Astrocyte (in vitro differentiated cells and primary cell): Measurements from ENCODE around the gene ERRFI1. TPM values are rescaled to one million over a fixed set of nuclear protein-coding genes. Genes with fewer than 3 reads are reported as not detected.

Source experiments
- DNase-seq: peaks from one replicate; pipeline ENCODE4 v3.0.0-alpha.2; 2010; ENCODE audit warnings: low read depth
- FAIRE-seq: peaks from 2 replicates; lab custom pipeline; 2011; peaks lifted over from hg19 to GRCh38; lab: Jason Lieb, UNC
- H2AFZ ChIP-seq: 2 replicates; pipeline ENCODE4 v1.6.0; 2012; ENCODE audit warnings: low read depth, low read length, inconsistent platforms
- H3K27ac ChIP-seq: 2 replicates; pipeline ENCODE4 v1.5.1; 2011; ENCODE audit warnings: low read depth, low read length, inconsistent platforms
- H3K27me3 ChIP-seq: 2 replicates; pipeline ENCODE4 v1.6.0; 2011; ENCODE audit warnings: low read length, inconsistent platforms; ENCODE audit not compliant: insufficient read depth
- H3K36me3 ChIP-seq: 2 replicates; pipeline ENCODE4 v1.5.1; 2011; ENCODE audit warnings: low read length, inconsistent platforms; ENCODE audit not compliant: insufficient read depth
- H3K4me1 ChIP-seq: 2 replicates; pipeline ENCODE4 v1.5.1; 2011; ENCODE audit warnings: low read length, inconsistent platforms; ENCODE audit not compliant: insufficient read depth
- H3K4me2 ChIP-seq: 2 replicates; pipeline ENCODE4 v1.6.0; 2012; ENCODE audit warnings: low read length, inconsistent platforms
- H3K4me3 ChIP-seq: 2 replicates; pipeline ENCODE4 v1.5.1; 2011; ENCODE audit warnings: low read depth, mild to moderate bottlenecking, low read length, inconsistent platforms; ENCODE audit not compliant: insufficient read depth
- H3K79me2 ChIP-seq: 2 replicates; pipeline ENCODE4 v1.6.0; 2012; ENCODE audit warnings: mild to moderate bottlenecking, low read length, inconsistent platforms; ENCODE audit not compliant: insufficient read depth
- H3K9ac ChIP-seq: 2 replicates; pipeline ENCODE4 v1.6.0; 2012; ENCODE audit warnings: mild to moderate bottlenecking, low read length, inconsistent platforms
- H3K9me3 ChIP-seq: 2 replicates; pipeline ENCODE4 v1.5.1; 2012; ENCODE audit warnings: low read depth, mild to moderate bottlenecking, low read length, inconsistent platforms; ENCODE audit not compliant: insufficient read depth
- H4K20me1 ChIP-seq: 2 replicates; pipeline ENCODE4 v1.6.0; 2012; ENCODE audit warnings: low read length, inconsistent platforms; ENCODE audit not compliant: insufficient read depth
- H3K27ac Mint-ChIP-seq: one replicate; pipeline ENCODE4 v1.8.0; 2021; ENCODE audit warnings: mild to moderate bottlenecking, mixed read lengths; ENCODE audit not compliant: unreplicated experiment
- H3K27me3 Mint-ChIP-seq: one replicate; pipeline ENCODE4 v1.8.0; 2021; ENCODE audit warnings: low read depth, mixed read lengths; ENCODE audit not compliant: unreplicated experiment
- H3K36me3 Mint-ChIP-seq: one replicate; pipeline ENCODE4 v1.8.0; 2021; ENCODE audit warnings: low read depth, mixed read lengths; ENCODE audit not compliant: unreplicated experiment
- H3K4me1 Mint-ChIP-seq: one replicate; pipeline ENCODE4 v1.8.0; 2021; ENCODE audit warnings: low read depth, mixed read lengths; ENCODE audit not compliant: unreplicated experiment
- H3K4me3 Mint-ChIP-seq: one replicate; pipeline ENCODE4 v1.8.0; 2021; ENCODE audit warnings: mild to moderate bottlenecking, moderate library complexity, mixed read lengths; ENCODE audit not compliant: unreplicated experiment
- H3K9me3 Mint-ChIP-seq: one replicate; pipeline ENCODE4 v1.8.0; 2021; ENCODE audit warnings: mild to moderate bottlenecking, mixed read lengths; ENCODE audit not compliant: unreplicated experiment
- CTCF ChIP-seq: IDR thresholded peaks from 2 replicates; pipeline ENCODE4 v1.5.1; 2011; ENCODE audit warnings: low read depth, mild to moderate bottlenecking, inconsistent platforms, low read length, moderate library complexity; ENCODE audit not compliant: insufficient read depth
- EZH2 ChIP-seq: IDR thresholded peaks from 2 replicates; pipeline ENCODE4 v1.6.1; 2012; ENCODE audit warnings: mild to moderate bottlenecking, low read length, inconsistent platforms; ENCODE audit not compliant: insufficient read depth
- total RNA-seq: library from RNA; stranded (reverse); gene quantifications from 2 replicates; pipeline ENCODE4 v1.2.1, GENCODE V29; 2021

Gene ERRFI1
- total RNA-seq, 1 donor from 2014 or later, result 81.5 TPM

DNA sequence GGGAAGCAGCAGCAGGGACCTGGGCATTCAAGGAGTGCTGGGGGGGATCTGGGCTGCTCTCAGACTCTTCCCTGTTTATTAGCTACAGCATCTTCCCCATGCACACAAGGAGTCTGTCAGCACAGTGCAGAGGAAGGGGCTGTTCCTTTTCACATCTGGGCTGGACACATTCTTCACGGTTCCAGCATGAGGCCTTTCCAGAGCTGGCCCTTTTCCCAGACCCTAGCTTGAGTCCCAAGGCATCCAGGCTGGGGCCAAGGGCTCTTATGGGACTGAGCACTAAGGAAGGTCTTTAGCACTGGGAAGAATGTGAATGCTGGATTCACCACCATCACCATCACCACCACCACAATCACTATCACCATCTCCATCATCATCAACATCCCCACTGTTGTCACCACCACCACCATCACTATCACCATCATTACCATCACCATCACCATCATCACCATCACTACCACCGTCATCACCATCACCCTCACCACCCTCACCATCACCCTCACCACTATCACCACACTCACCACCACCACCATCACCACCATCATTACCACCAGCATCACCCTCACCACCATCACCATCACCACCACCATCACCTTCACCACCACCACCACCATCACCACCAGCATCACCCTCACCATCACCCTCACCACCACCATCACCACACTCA, 36.2 kb downstream of the ERRFI1 start:
- no peak overlapping the region for H3K4me3 Mint-ChIP-seq
- no peaks in the 10 kb centered on the region for H3K9me3 ChIP-seq
- H4K20me1 ChIP-seq, result no peaks in the 10 kb centered on the region
- no peak overlapping the region for H3K9ac ChIP-seq
- H3K27me3 ChIP-seq, result no peaks in the 10 kb centered on the region
- H3K36me3 ChIP-seq, result peaks cover 5% of the 10 kb centered on the region
- peaks cover 10% of the 10 kb centered on the region for H3K4me1 ChIP-seq
- no peak overlapping the region for H2AFZ ChIP-seq
- FAIRE-seq, result no peak
- peaks cover 2% of the 10 kb centered on the region for H3K9me3 Mint-ChIP-seq
- no peak for DNase-seq
- H3K27ac Mint-ChIP-seq, result no peak overlapping the region
- no peak overlapping the region for H3K27ac ChIP-seq
- no peak overlapping the region for H3K4me2 ChIP-seq
- no peak overlapping the region for H3K4me3 ChIP-seq
- TF ChIP-seq CTCF, result no peak
- no peak for TF ChIP-seq EZH2
- no peaks in the 10 kb centered on the region for H3K27me3 Mint-ChIP-seq
- peaks cover 7% of the 10 kb centered on the region for H3K4me1 Mint-ChIP-seq
- H3K79me2 ChIP-seq, result no peaks in the 10 kb centered on the region
- H3K36me3 Mint-ChIP-seq, result peaks cover 10% of the 10 kb centered on the region

GRCh38 chr1:7988576-7988975, 37.5 kb downstream of the ERRFI1 start:
- TF ChIP-seq CTCF, result no peak
- no peak for TF ChIP-seq EZH2
- no peak overlapping the region for H3K4me3 Mint-ChIP-seq
- no peak overlapping the region for H2AFZ ChIP-seq
- peaks cover 2% of the 10 kb centered on the region for H3K9me3 Mint-ChIP-seq
- peaks cover 7% of the 10 kb centered on the region for H4K20me1 ChIP-seq
- peaks cover 14% of the 10 kb centered on the region for H3K36me3 Mint-ChIP-seq
- no peaks in the 10 kb centered on the region for H3K79me2 ChIP-seq
- no peaks in the 10 kb centered on the region for H3K4me1 Mint-ChIP-seq
- H3K27ac ChIP-seq, result no peak overlapping the region
- no peak for FAIRE-seq
- no peaks in the 10 kb centered on the region for H3K27me3 Mint-ChIP-seq
- DNase-seq, result no peak
- no peak overlapping the region for H3K4me3 ChIP-seq
- peaks cover 16% of the 10 kb centered on the region for H3K36me3 ChIP-seq
- H3K27ac Mint-ChIP-seq, result no peak overlapping the region
- H3K9ac ChIP-seq, result no peak overlapping the region
- no peak overlapping the region for H3K4me2 ChIP-seq
- H3K27me3 ChIP-seq, result no peaks in the 10 kb centered on the region
- H3K9me3 ChIP-seq, result no peaks in the 10 kb centered on the region
- H3K4me1 ChIP-seq, result no peaks in the 10 kb centered on the region

- H4K20me1 ChIP-seq, result peaks cover 12% of the 10 kb centered on the region
- no peak for TF ChIP-seq CTCF
- TF ChIP-seq EZH2, result no peak
- H3K4me2 ChIP-seq, result no peak overlapping the region
- H3K4me1 ChIP-seq, result peaks cover 1% of the 10 kb centered on the region
- no peaks in the 10 kb centered on the region for H3K27me3 Mint-ChIP-seq
- H3K27ac ChIP-seq, result no peak overlapping the region
- no peaks in the 10 kb centered on the region for H3K9me3 ChIP-seq
- H3K9ac ChIP-seq, result no peak overlapping the region
- H3K36me3 ChIP-seq, result peaks cover 25% of the 10 kb centered on the region
- FAIRE-seq, result no peak
- H3K79me2 ChIP-seq, result peaks cover 5% of the 10 kb centered on the region
- H3K4me3 ChIP-seq, result no peak overlapping the region
- peaks cover 2% of the 10 kb centered on the region for H3K9me3 Mint-ChIP-seq
- DNase-seq, result no peak
- H2AFZ ChIP-seq, result no peak overlapping the region
- H3K4me1 Mint-ChIP-seq, result peaks cover 1% of the 10 kb centered on the region
- no peak overlapping the region for H3K27ac Mint-ChIP-seq
- H3K27me3 ChIP-seq, result no peaks in the 10 kb centered on the region
- peaks cover 14% of the 10 kb centered on the region for H3K36me3 Mint-ChIP-seq
- H3K4me3 Mint-ChIP-seq, result no peak overlapping the region
Observed at GRCh38 chr1:7987528-7987927, 38.6 kb downstream of the ERRFI1 start.
